Right lobe of liver (tissue), 6 donors: ENCODE measurements around the gene SNAPC3. TPM values are rescaled to one million over a fixed set of nuclear protein-coding genes. Genes with fewer than 3 reads are reported as not detected.
"Not testable (repeated sequence)": the region's sequence is repeated elsewhere in the genome, so short reads cannot be mapped to it uniquely, and the experiment has no call there.

Source experiments
- ATAC-seq, 4 donors: fragments of 200-7000 bp; cut with Tn5 transposase; one replicate each; pipeline ENCODE4 v1.9.1; 2020; ENCODE audit warnings: mild to moderate bottlenecking in 4 of 4, moderate library complexity in 4 of 4
- DNase-seq, 3 donors: peaks; one replicate each; pipeline ENCODE4 v3.0.0-alpha.2; 2020
- H3K27ac ChIP-seq, 3 donors: fragments of 200-600 bp; one replicate each; pipeline ENCODE4 v1.8.0; 2022
- H3K27me3 ChIP-seq, 2 donors: fragments of 200-600 bp; one replicate each; pipeline ENCODE4 v1.8.0; 2022
- H3K36me3 ChIP-seq, 4 donors: fragments of 200-600 bp; sonication (generic) in 1 of 4; one replicate each; pipeline versions ENCODE4 v1.5.1 to v1.8.0; 2017 to 2022; ENCODE audit warnings: control low read depth in 1 of 4
- H3K4me1 ChIP-seq, 4 donors: fragments of 200-600 bp; sonication (generic) in 1 of 4; one replicate each; pipeline versions ENCODE4 v1.5.1 to v1.8.0; 2017 to 2022; ENCODE audit warnings: control low read depth in 1 of 4
- H3K4me3 ChIP-seq, 3 donors: fragments of 200-600 bp; one replicate each; pipeline ENCODE4 v1.8.0; 2022
- H3K9me3 ChIP-seq, 4 donors: fragments of 200-600 bp; sonication (generic) in 1 of 4; one replicate each; pipeline versions ENCODE4 v1.5.1 to v1.8.0; 2017 to 2022; ENCODE audit warnings: control low read depth in 1 of 4
- POLR2A ChIP-seq: fragments of 450-650 bp; IDR thresholded peaks from one replicate; pipeline ENCODE4 v1.6.1; 2017; ENCODE audit warnings: antibody characterized with exemption, mild to moderate bottlenecking
- WGBS: methylation state at CpG from one replicate; pipeline ENCODE4 v1.1.6; 2018; ENCODE audit warnings: low coverage, low lambda C conversion rate; ENCODE audit not compliant: insufficient coverage; ENCODE audit errors: missing lambda C conversion rate; 5-methylcytosine and 5-hydroxymethylcytosine counted together
- intact Hi-C, 2 donors: fragments of 100-400 bp; cut with DNase I; formaldehyde crosslinking; loops; one replicate each; pipeline versions ENCODE4 v1.11.2 to v1.14.1; 2022
- total RNA-seq, 6 experiments: library from RNA; depleted of rRNA in 2 of 6; stranded (reverse); fragments of >200 nt in 2 of 6; fragmentation: NEBNext Ultra II Directional in 3 of 6; extraction: Animal tissue kit (Norgen Biotek cat#: 25700) in 3 of 6; gene quantifications; one replicate each; pipeline versions ENCODE4 v1.1.0 to v1.2.4, GENCODE V29; 2016 to 2023
- TF ChIP-seq, protein P1 (sequence below), 4 donors: fragments of 200-600 bp in 3 of 4; fragments of 450-650 bp in 1 of 4; IDR thresholded peaks; one replicate each; pipeline versions ENCODE4 v1.5.1 to v1.8.0; 2016 to 2022; ENCODE audit warnings: antibody characterized with exemption in 4 of 4, mild to moderate bottlenecking in 2 of 4
- donor health status: DM: no; HTN: yes; CAD: no.
- donor health status: DM: no; HTN: no; CAD: no.
- donor health status: DM: no; HTN: no; CAD: no.
- donor health status: DM: no; HTN: yes; CAD: no.
- donor health status: DM: no; HTN: yes; CAD: no.

SNAPC3 gene
- total RNA-seq, 6 experiments from 2014 or later = 9.6 to 13.5 (median 13.3) TPM

DNA sequence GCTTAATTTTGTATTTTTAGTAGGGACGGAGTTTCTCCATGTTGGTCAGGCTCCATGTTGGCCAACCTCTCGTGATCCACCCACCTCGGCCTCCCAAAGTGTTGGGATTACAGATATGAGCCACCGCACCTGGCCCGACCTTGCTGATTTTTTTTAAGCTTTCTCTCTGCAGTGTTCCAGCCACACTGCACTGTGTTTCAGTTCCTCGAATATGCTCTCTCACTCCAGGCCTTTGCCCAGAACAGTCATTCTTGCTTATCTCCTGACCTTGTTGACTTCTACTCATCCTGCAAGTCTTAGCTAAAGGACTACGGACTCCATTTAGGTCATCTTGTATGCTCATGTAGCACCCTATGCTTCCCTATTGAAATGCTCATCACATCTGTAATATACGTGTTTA is 3.3 kb downstream of the SNAPC3 start:
- 74% methylated on average over 7 of the region's 8 CpGs for WGBS
- no peak overlapping the region for H3K4me3 ChIP-seq
- peaks cover 0 to 17% (median 0%) of the 10 kb centered on the region in 4 donors for H3K4me1 ChIP-seq
- intact Hi-C loops = no loop called here
- no peak overlapping the region for H3K27ac ChIP-seq
- no peak for ATAC-seq
- peaks cover 0 to 13% (median 0%) of the 10 kb centered on the region in 4 donors for H3K36me3 ChIP-seq
- no peak for TF ChIP-seq POLR2A
- TF ChIP-seq, protein P1, sequence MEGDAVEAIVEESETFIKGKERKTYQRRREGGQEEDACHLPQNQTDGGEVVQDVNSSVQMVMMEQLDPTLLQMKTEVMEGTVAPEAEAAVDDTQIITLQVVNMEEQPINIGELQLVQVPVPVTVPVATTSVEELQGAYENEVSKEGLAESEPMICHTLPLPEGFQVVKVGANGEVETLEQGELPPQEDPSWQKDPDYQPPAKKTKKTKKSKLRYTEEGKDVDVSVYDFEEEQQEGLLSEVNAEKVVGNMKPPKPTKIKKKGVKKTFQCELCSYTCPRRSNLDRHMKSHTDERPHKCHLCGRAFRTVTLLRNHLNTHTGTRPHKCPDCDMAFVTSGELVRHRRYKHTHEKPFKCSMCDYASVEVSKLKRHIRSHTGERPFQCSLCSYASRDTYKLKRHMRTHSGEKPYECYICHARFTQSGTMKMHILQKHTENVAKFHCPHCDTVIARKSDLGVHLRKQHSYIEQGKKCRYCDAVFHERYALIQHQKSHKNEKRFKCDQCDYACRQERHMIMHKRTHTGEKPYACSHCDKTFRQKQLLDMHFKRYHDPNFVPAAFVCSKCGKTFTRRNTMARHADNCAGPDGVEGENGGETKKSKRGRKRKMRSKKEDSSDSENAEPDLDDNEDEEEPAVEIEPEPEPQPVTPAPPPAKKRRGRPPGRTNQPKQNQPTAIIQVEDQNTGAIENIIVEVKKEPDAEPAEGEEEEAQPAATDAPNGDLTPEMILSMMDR (IDR thresholded peaks at IDR 0.05) = no peak
- H3K27me3 ChIP-seq = no peaks in the 10 kb centered on the region
- no peaks in the 10 kb centered on the region for H3K9me3 ChIP-seq
- DNase-seq = no peak

DNA sequence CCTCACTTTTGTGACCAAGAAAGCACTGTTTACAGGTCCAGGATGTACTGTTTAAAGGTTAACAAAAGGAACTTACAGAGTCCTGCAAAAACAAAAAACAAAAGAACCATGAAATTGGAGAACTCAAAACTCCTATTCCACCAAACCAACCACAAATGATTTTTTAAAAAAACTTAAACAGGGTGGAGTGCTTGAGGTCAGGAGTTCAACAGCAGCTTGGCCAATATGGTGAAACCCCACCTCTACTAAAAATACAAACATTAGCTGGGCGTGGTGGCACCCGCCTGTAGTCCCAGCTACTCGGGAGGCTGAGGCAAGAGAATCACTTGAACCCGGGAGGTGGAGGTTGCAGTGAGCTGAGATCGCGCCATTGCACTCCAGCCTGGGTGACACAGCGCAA is 5.0 kb downstream of the SNAPC3 start:
- H3K27ac ChIP-seq, ATAC-seq, H3K27me3 ChIP-seq, intact Hi-C loops, H3K9me3 ChIP-seq, DNase-seq, H3K4me3 ChIP-seq: not testable (repeated sequence)
- Histone ChIP-seq H3K36me3 (peaks cover 0 to 13% (median 0%) of the 10 kb centered on the region in 4 donors), H3K4me1 (peaks cover 0 to 17% (median 0%) of the 10 kb centered on the region in 4 donors)
- WGBS = 87% methylated on average over 7 of the region's 7 CpGs

DNA sequence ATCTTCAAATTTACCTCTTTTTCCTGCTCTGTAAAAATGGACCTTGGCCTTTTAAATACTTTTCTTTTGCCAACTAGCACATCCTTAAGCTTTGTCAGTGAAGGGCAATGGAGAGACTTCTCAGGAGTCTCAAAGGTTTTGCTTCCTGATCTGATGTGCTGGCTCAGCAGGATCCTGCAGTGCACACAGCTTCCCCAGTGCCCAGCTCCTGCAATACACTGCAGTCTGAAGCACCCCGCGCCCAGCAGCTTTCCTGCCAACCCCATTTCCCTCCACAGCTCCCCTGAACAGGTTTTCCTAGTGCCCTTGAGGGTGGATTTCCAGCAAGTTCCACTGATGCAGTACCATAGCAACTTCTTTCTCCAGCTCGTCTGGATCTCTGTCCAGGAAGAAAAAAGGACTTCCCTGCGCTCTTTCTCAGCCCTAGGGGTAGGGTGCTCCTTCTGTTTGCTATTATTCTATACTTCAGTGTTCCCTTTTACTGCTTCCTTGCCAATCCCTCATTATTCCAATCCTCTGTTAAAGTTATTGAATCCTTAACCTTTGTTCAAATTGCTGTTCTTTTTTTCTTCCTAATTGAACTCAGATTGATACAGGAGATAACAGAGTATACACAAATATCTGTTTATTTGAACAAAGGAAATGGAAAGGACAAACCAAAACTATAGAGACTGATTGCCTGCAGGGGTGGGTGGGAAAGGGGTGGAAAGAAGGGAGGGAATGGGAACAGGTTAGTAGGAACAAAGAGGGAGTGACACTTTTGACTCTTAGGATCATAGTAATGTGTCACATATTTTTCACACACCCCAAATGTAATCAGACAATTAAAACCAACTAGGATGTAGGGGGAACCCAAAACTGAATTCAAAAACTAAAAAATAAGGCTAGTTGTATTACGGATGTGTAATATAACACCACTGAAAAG is 8.5 kb downstream of the SNAPC3 start:
- DNase-seq (no peak), ATAC-seq (peak; percentile 67 to 84 (median 80))
- Histone ChIP-seq H3K36me3 (peaks cover 0 to 13% (median 3%) of the 10 kb centered on the region in 4 donors), H3K27ac (no peak overlapping the region), H3K27me3 (no peaks in the 10 kb centered on the region), H3K4me1 (peaks cover 0 to 7% (median 0%) of the 10 kb centered on the region in 4 donors), H3K4me3 (no peak overlapping the region), H3K9me3 (no peaks in the 10 kb centered on the region)
- intact Hi-C loops = no loop called here
- 56% methylated on average over 3 of the region's 5 CpGs for WGBS
- no peak for TF ChIP-seq POLR2A

DNA sequence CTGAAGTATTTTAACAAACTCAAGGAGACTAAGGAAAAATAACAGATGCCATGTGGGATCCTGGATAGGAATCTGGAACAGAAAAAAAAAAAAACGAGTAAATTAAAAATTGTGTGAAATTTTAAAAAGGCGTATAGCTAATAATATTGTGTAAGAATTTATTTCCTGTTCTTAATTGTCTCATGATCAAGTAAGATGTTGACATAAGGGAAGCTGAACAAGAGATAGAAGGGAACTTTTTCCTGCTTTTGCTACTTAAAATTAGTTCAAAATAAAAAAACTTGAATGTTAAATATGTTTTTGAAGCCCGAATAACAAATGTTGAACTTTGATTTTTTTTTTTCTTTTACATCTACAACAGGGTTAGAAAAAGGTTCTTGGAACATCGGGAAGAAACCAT is 10.5 kb downstream of the SNAPC3 start:
- 58% methylated on average over 4 of the region's 4 CpGs for WGBS
- Histone ChIP-seq H3K4me1 (peaks cover 0 to 7% (median 0%) of the 10 kb centered on the region in 4 donors), H3K27ac (no peak overlapping the region), H3K9me3 (no peaks in the 10 kb centered on the region), H3K4me3 (no peak overlapping the region), H3K36me3 (peaks cover 0 to 15% (median 3%) of the 10 kb centered on the region in 4 donors), H3K27me3 (no peaks in the 10 kb centered on the region)
- intact Hi-C loops = no loop called here
- no peak for TF ChIP-seq POLR2A
- TF ChIP-seq, protein P1 (IDR thresholded peaks at IDR 0.05) = no peak
- DNase-seq (no peak), ATAC-seq (no peak)

DNA sequence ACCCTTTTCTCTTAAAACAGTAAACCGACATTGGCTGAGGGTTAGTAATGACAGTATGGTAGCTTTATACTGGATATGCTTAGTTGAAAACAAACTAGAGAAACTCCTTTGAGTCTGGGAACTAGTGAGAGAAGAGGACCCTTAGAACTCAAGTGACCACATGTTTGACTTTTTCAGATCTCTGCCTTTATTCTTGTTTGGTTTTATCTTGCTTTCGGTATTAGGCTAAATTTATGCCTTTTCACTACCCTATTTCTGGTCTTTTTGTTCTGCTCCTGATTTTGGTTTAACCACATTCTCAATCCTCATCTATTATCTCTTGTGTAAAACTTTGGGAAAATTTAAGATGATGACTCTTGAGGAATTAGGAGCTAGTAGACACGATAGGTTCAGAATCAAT is 11.0 kb downstream of the SNAPC3 start:
- no peak overlapping the region for H3K27ac ChIP-seq
- DNase-seq = no peak
- H3K4me3 ChIP-seq = no peak overlapping the region
- ATAC-seq = no peak
- intact Hi-C loops = no loop called here
- H3K4me1 ChIP-seq = peaks cover 0 to 7% (median 0%) of the 10 kb centered on the region in 4 donors
- peaks cover 0 to 15% (median 3%) of the 10 kb centered on the region in 4 donors for H3K36me3 ChIP-seq
- WGBS = 72% methylated on average over 3 of the region's 3 CpGs
- H3K9me3 ChIP-seq = no peaks in the 10 kb centered on the region
- no peaks in the 10 kb centered on the region for H3K27me3 ChIP-seq
- TF ChIP-seq POLR2A = no peak
- TF ChIP-seq, protein P1 (IDR thresholded peaks at IDR 0.05) = no peak
